ENCODE data around the gene FPGS. TPM values are rescaled to one million over a fixed set of nuclear protein-coding genes. Genes with fewer than 3 reads are reported as not detected.

The FPGS gene
- total RNA-seq, 4 donors from 2014 or later, result 87.1 to 167 (median 99.5) TPM

DNA sequence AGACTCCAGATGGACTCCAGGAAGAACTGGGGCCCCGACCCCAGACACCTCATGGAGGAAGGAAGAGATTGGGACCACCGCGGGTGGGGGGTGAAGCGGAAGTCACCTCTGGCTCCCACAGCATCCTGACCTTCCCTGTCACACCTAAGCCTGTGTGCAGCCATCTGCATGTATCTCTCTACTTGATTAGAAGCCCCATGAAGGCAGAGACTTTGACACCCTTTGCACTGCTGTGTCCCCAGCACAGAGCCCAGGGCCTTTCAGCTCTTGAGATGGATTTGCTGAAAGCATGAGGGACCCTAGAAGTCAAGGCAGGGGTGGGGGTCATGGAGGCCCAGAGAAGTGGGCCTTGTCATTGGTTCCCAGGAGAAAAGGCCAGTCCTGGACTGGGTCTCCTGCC is 54.6 kb downstream of the FPGS start:
- ATAC-seq (ENCODE audit: low FRiP score), result no peak
- no peak for DNase-seq (ENCODE audit: low spot score)
- TF ChIP-seq, protein P1, sequence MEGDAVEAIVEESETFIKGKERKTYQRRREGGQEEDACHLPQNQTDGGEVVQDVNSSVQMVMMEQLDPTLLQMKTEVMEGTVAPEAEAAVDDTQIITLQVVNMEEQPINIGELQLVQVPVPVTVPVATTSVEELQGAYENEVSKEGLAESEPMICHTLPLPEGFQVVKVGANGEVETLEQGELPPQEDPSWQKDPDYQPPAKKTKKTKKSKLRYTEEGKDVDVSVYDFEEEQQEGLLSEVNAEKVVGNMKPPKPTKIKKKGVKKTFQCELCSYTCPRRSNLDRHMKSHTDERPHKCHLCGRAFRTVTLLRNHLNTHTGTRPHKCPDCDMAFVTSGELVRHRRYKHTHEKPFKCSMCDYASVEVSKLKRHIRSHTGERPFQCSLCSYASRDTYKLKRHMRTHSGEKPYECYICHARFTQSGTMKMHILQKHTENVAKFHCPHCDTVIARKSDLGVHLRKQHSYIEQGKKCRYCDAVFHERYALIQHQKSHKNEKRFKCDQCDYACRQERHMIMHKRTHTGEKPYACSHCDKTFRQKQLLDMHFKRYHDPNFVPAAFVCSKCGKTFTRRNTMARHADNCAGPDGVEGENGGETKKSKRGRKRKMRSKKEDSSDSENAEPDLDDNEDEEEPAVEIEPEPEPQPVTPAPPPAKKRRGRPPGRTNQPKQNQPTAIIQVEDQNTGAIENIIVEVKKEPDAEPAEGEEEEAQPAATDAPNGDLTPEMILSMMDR (IDR thresholded peaks at IDR 0.05), result no peak

DNA sequence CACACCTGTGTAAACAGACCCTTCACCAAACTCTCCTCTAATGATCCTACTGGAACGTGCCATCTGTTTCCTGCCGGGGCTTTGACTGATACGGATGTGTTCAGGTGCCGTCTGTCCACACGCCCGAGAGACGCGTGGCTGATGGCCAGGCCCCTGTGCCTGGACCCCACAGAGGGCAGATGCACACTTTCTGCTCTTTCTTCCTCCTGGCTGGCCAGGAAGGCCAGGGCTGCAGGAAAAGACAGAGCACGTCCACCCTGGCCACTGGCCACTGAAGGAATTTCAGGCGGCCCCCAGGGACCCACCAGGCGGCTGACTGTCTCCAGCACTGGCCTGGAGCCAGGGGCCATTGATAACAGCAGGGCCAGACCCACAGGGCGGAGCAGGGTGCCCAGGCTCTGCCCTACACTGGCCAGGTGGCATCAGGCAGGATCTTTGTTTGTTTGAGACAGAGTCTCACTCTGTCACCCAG is 55.4 kb downstream of the FPGS start:
- ATAC-seq (ENCODE audit: low FRiP score) (no peak), DNase-seq (ENCODE audit: low spot score) (no peak)
- TF ChIP-seq, protein P1 (IDR thresholded peaks at IDR 0.05), result no peak

DNA sequence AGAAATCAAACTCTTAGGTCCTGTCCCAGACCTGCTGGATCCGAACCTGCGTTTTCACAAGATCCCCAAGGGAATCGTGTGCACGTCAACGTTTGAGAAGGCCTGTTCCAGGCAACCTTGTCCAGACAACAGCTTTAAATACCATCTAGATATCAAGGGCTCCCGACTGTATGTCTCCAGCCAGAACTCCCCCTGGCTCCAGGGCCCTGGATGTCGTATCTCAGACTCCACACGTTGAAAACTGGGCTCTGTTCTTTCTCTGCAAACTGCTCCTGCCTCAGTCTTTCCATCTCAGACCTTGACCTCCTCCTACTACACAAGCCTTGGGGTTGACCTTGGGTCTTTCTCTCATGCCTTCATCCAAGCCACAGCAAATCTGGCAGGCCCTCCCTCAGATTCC is 57.6 kb downstream of the FPGS start:
- DNase-seq (ENCODE audit: low spot score), result no peak
- TF ChIP-seq, protein P1 (IDR thresholded peaks at IDR 0.05), result no peak
- ATAC-seq (ENCODE audit: low FRiP score), result no peak

DNA sequence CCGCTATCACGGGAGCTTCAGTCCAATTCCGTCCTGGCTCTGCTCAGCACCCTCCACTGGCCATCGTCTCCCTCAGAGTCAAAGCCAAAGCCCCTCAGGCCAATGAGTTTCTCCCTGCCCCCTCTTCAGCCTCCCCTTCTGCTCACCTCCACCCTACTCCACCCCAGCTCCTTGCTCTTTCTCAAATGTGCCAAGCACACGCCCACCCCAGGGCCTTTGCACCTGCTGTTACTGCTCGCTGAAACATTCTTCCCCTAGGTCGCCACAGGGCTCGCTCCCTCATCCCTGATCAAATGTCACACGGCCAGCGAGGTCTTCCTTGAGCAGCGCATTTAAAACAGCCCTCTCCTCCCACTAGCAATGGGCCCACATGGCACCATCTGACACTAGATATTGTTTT is 58.1 kb downstream of the FPGS start:
- TF ChIP-seq, protein P1 (IDR thresholded peaks at IDR 0.05), result no peak
- ATAC-seq (ENCODE audit: low FRiP score), result no peak
- DNase-seq (ENCODE audit: low spot score), result no peak

DNA sequence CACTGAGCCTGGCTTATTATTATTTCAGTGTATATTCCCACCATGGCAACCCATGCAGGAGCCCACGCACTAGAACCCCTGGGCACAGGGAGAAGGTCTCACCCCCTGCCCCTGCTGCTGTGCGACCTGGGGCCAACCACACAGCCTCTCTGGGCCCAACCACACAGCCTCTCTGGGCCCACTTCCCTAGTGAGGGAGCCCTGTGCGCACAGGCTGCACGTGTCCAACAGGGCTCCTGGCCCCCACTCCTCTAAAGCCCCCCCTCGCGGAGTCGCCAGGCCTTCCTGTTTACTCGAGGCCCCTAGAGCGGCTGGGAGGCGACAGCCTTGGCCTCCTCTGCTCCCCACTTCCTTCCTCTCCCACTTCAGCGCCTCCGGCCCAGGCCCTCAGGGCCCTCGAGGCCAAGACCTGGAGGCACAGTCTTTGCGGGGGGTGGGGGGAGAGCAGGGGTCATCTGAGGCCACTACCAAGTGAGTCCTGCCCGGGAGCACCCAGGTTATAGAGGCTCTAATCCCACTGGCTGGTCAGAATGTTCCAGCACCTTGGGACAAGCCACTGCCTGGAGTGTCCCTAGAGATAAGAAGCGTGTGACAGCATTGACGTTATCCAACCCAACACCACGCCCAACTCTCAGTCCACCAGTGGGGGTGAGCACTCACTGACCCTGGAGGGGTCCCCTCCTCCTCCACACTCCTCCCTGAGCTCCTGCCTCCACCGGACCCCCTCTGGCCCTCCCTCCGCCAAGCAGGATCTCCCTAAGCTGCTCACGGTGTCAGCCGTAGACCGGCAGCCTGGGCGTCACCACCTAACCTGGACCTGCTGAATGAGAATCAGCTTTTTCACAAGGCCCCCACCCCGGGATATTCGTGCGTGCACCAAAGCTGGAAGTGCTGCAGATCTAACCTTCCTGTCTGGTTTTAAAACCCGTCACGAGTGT is 59.7 kb downstream of the FPGS start:
- peak; percentile 21 for ATAC-seq (ENCODE audit: low FRiP score)
- no peak for DNase-seq (ENCODE audit: low spot score)

DNA sequence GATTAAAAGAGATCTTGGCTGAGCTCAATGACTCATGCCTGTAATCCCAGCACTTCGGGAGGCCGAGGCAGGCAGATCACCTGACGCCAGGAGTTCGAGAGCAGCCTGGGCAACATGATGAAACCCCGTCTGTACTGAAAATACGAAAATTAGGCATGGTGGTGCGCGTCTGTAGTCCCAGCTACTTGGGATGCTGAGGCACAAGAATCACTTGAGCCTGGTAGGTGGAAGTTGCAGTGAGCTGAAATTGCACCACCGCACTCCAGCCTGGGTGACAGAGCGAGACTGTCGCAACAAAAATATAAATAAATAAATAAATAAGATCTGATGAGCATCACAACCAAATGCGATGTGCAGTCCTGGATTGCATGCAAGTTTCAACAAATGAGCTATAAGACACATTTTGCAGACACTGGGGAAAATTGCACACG is 60.5 kb downstream of the FPGS start:
- TF ChIP-seq, protein P1 (IDR thresholded peaks at IDR 0.05), result no peak
- ATAC-seq (ENCODE audit: low FRiP score), result no peak

More for the DNA sequence above, 59.7 kb downstream of the FPGS start:
- TF ChIP-seq, protein P1 (IDR thresholded peaks at IDR 0.05), result no peak

More for the DNA sequence above, 60.5 kb downstream of the FPGS start:
- no peak for DNase-seq (ENCODE audit: low spot score)

Small RNAs within 50 kb of the gene (small RNA-seq; reads per million reads assigned to genes)
- not detected for gene RF00019
- gene RNA5SP296, result not detected

Other genes starting within 250 kb of the FPGS start
- 10 to 100 TPM; 47.0 to 81.0 (median 66.4) TPM for gene STXBP1, start 190.6 kb upstream of the FPGS start, total RNA-seq
- 1 to 10 TPM in 1 of 4 donors, under 1 TPM in 1, not detected in 2; 0.24 to 1.0 TPM for gene CFAP157, start 95.9 kb upstream of the FPGS start, total RNA-seq
- gene PTRH1, start 87.2 kb upstream of the FPGS start, total RNA-seq, result 10 to 100 TPM; 13.4 to 33.5 (median 23.6) TPM
- under 1 TPM in 1 of 4 donors, not detected in 3; 0.28 TPM for gene TTC16, start 86.8 kb upstream of the FPGS start, total RNA-seq
- gene TOR2A, start 67.6 kb upstream of the FPGS start, total RNA-seq, result 10 to 100 TPM in 2 of 4 donors, 1 to 10 TPM in 2; 6.2 to 15.8 (median 11.0) TPM
- gene SH2D3C, start 24.2 kb upstream of the FPGS start, total RNA-seq, result 10 to 100 TPM in 3 of 4 donors, 1 to 10 TPM in 1; 7.1 to 33.6 (median 17.2) TPM
- gene CDK9, start 16.8 kb upstream of the FPGS start, total RNA-seq, result 100 to 1,000 TPM in 1 of 4 donors, 10 to 100 TPM in 3; 69.8 to 117 (median 85.8) TPM
- 100 to 1,000 TPM in 2 of 4 donors, 10 to 100 TPM in 2; 34.3 to 200 (median 120) TPM for gene ENG, start 51.8 kb downstream of the FPGS start, total RNA-seq
- 10 to 100 TPM; 28.5 to 93.4 (median 54.1) TPM for gene AK1, start 74.8 kb downstream of the FPGS start, total RNA-seq
- 100 to 1,000 TPM; 138 to 213 (median 155) TPM for gene ST6GALNAC6, start 96.7 kb downstream of the FPGS start, total RNA-seq
- 10 to 100 TPM; 26.6 to 78.5 (median 45.0) TPM for gene ST6GALNAC4, start 114.2 kb downstream of the FPGS start, total RNA-seq
- 1 to 10 TPM in 3 of 4 donors, under 1 TPM in 1; 0.82 to 3.0 (median 1.3) TPM for gene PIP5KL1, start 127.9 kb downstream of the FPGS start, total RNA-seq
- 10 to 100 TPM in 3 of 4 donors, 1 to 10 TPM in 1; 8.8 to 18.0 (median 13.5) TPM for gene DPM2, start 135.0 kb downstream of the FPGS start, total RNA-seq
- 1 to 10 TPM; 4.8 to 9.0 (median 7.1) TPM for gene EEIG1, start 178.1 kb downstream of the FPGS start, total RNA-seq

Measured in omental fat pad (tissue), 4 donors.